Liver (tissue), 9 donors: ENCODE measurements around the gene CASP9. TPM values are rescaled to one million over a fixed set of nuclear protein-coding genes. Genes with fewer than 3 reads are reported as not detected.

Experiments
- DNase-seq: peaks from one replicate; pipeline ENCODE4 v3.0.0-alpha.2; 2017; ENCODE audit warnings: low spot score
- H3K27ac ChIP-seq, 2 donors: one replicate each; pipeline ENCODE4 v1.7.0; 2013; ENCODE audit warnings: inconsistent platforms in 2 of 2, low read length in 2 of 2, control low read depth in 1 of 2, low read depth in 1 of 2, mild to moderate bottlenecking in 1 of 2
- H3K27me3 ChIP-seq, 4 donors: one replicate each; pipeline versions ENCODE4 v1.6.1 to v1.7.0; 2013; ENCODE audit warnings: low read length in 3 of 4, inconsistent platforms in 1 of 4, mild to moderate bottlenecking in 1 of 4, moderate library complexity in 1 of 4; ENCODE audit not compliant: control insufficient read depth in 4 of 4, insufficient read depth in 4 of 4
- H3K36me3 ChIP-seq, 4 donors: one replicate each; pipeline versions ENCODE4 v1.6.1 to v1.7.0; 2013; ENCODE audit warnings: low read length in 3 of 4, mild to moderate bottlenecking in 3 of 4, low read depth in 1 of 4, moderate library complexity in 1 of 4; ENCODE audit not compliant: control insufficient read depth in 4 of 4, insufficient read depth in 3 of 4
- H3K4me1 ChIP-seq, 4 donors: one replicate each; pipeline versions ENCODE4 v1.6.1 to v1.7.0; 2013; ENCODE audit warnings: low read length in 3 of 4, mild to moderate bottlenecking in 3 of 4, moderate library complexity in 1 of 4; ENCODE audit not compliant: control insufficient read depth in 4 of 4, insufficient read depth in 4 of 4
- H3K4me3 ChIP-seq, 3 donors: one replicate each; pipeline versions ENCODE4 v1.6.1 to v1.7.0; 2013; ENCODE audit warnings: low read length in 3 of 3, control low read depth in 1 of 3, low read depth in 1 of 3, mild to moderate bottlenecking in 1 of 3
- H3K9ac ChIP-seq, 2 donors: one replicate each; pipeline ENCODE4 v1.7.0; 2013; ENCODE audit warnings: low read length in 2 of 2, mild to moderate bottlenecking in 2 of 2, moderate library complexity in 2 of 2, control low read depth in 1 of 2, low read depth in 1 of 2
- H3K9me3 ChIP-seq, 4 donors: one replicate each; pipeline versions ENCODE4 v1.6.1 to v1.7.0; 2013; ENCODE audit warnings: low read length in 3 of 4; ENCODE audit not compliant: control insufficient read depth in 4 of 4
- FOXA2 ChIP-seq: IDR thresholded peaks from 2 replicates; pipeline ENCODE4 v1.6.1; 2016; ENCODE audit warnings: antibody characterized with exemption
- HNF4A ChIP-seq, 2 donors: conservative IDR thresholded peaks; 2 replicates each; pipeline ENCODE4 v1.6.1; 2016; ENCODE audit warnings: antibody characterized with exemption in 2 of 2, mild to moderate bottlenecking in 2 of 2
- HNF4G ChIP-seq: IDR thresholded peaks from 2 replicates; pipeline ENCODE4 v1.6.1; 2016; ENCODE audit warnings: antibody characterized with exemption
- JUND ChIP-seq, 2 donors: IDR thresholded peaks; 2 replicates each; pipeline ENCODE4 v1.6.1; 2016; ENCODE audit warnings: antibody characterized with exemption in 2 of 2
- NR2F2 ChIP-seq: IDR thresholded peaks from 2 replicates; pipeline ENCODE4 v1.6.1; 2016; ENCODE audit warnings: antibody characterized with exemption
- RAD21 ChIP-seq, 2 donors: IDR thresholded peaks; 2 replicates each; pipeline ENCODE4 v1.6.1; 2016; ENCODE audit warnings: antibody characterized with exemption in 2 of 2, mild to moderate bottlenecking in 2 of 2
- RXRA ChIP-seq, 2 donors: IDR thresholded peaks; 2 replicates each; pipeline ENCODE4 v1.6.1; 2017 to 2018; ENCODE audit warnings: antibody characterized with exemption in 2 of 2, mild to moderate bottlenecking in 1 of 2
- SP1 ChIP-seq: IDR thresholded peaks from 2 replicates; pipeline ENCODE4 v1.6.1; 2018; ENCODE audit warnings: antibody characterized with exemption, mild to moderate bottlenecking
- TAF1 ChIP-seq: conservative IDR thresholded peaks from 2 replicates; pipeline ENCODE4 v1.6.1; 2016; ENCODE audit warnings: antibody characterized with exemption, mild to moderate bottlenecking
- WGBS: extraction: QIAGEN DNeasy Blood & Tissue Kit; methylation state at CpG from one replicate; pipeline ENCODE4 v1.1.7; 2013; 5-methylcytosine and 5-hydroxymethylcytosine counted together
- polyA plus RNA-seq, 2 donors: library from polyadenylated mRNA; stranded (reverse) in 1 of 2; unstranded in 1 of 2; fragments of 200-250 nt in 1 of 2; fragments of >200 nt in 1 of 2; fragmentation: Nextera tagmentation in 1 of 2; extraction: Ambion mirVana in 1 of 2; gene quantifications; one replicate each; pipeline versions ENCODE4 v1.2.1 to v1.2.3, GENCODE V29; 2013 to 2015
- total RNA-seq, 2 donors: library from RNA; depleted of rRNA; stranded (reverse); fragments of >200 nt; gene quantifications; one replicate each; pipeline ENCODE4 v1.2.3, GENCODE V29; 2014
- TF ChIP-seq, protein P1 (sequence below): fragments of 150-350 bp; IDR thresholded peaks from 2 replicates; pipeline ENCODE4 v1.5.1; 2017; ENCODE audit warnings: improper control_type of control experiment, low read depth, low read length; ENCODE audit not compliant: missing input control
- TF ChIP-seq, protein P2 (sequence below): IDR thresholded peaks from 2 replicates; pipeline ENCODE4 v1.6.1; 2016; ENCODE audit warnings: antibody characterized with exemption, mild to moderate bottlenecking
- TF ChIP-seq, protein P3 (sequence below): IDR thresholded peaks from 2 replicates; pipeline ENCODE4 v1.6.1; 2016; ENCODE audit warnings: antibody characterized with exemption
- TF ChIP-seq, protein P4 (sequence below): IDR thresholded peaks from 2 replicates; pipeline ENCODE4 v1.6.1; 2016; ENCODE audit warnings: antibody characterized with exemption
- TF ChIP-seq, protein P5 (sequence below): IDR thresholded peaks from 2 replicates; pipeline ENCODE4 v1.6.1; 2016; ENCODE audit warnings: antibody characterized with exemption
- donor health status: healthy.
- donor health status: healthy.
- donor health status: healthy.
- donor health status: healthy.
- donor health status: healthy.

Gene CASP9
- total and polyA plus RNA-seq, 4 donors = 2.8 to 5.8 (median 4.3) TPM

DNA sequence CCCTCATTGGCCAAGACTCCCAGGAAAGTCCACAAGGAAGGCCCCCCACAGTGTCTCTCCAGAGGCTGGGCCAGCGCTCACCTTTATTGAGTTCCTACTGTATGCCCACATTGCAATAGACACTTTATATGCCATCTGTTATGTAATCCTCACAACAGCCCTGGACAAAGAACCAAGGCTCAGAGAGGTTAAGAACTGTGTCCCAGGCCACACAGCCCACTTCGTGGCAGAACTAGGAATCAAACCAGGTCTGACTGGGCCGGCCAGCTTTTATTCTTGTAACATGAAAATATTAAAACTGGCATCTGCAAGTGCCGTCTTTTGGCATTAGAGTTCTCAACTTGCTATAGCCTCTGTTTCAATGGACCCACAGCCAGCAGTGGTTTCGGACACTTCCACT is 81.3 kb downstream of the CASP9 start:
- DNase-seq = no peak

DNA sequence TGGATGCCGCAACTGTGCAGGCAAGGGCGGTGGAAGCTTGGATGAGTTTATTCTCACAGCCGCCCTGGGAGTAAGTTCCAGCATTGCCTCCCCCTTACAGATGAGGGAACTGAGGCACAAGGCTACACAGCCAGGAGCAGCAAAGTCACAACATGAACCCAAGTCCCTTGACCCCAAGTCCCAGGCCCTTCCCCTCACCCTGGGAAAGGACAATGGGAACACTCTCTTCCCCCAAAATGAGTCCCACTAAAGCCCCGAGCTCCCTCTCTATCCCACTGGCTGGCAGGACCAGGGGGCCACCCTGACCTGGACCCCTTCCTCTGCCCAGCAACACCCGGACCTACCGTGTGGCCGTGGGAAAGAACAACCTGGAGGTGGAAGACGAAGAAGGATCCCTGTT is 81.9 kb downstream of the CASP9 start:
- H3K9me3 ChIP-seq = no peaks in the 10 kb centered on the region
- no peak for DNase-seq
- WGBS = 94% methylated on average over 8 of the region's 8 CpGs
- no peak overlapping the region for H3K9ac ChIP-seq
- no peak overlapping the region for H3K4me3 ChIP-seq
- no peaks in the 10 kb centered on the region for H3K27me3 ChIP-seq
- no peak overlapping the region for H3K27ac ChIP-seq
- H3K36me3 ChIP-seq = no peaks in the 10 kb centered on the region
- H3K4me1 ChIP-seq = no peaks in the 10 kb centered on the region
- TF ChIP-seq, protein P1, sequence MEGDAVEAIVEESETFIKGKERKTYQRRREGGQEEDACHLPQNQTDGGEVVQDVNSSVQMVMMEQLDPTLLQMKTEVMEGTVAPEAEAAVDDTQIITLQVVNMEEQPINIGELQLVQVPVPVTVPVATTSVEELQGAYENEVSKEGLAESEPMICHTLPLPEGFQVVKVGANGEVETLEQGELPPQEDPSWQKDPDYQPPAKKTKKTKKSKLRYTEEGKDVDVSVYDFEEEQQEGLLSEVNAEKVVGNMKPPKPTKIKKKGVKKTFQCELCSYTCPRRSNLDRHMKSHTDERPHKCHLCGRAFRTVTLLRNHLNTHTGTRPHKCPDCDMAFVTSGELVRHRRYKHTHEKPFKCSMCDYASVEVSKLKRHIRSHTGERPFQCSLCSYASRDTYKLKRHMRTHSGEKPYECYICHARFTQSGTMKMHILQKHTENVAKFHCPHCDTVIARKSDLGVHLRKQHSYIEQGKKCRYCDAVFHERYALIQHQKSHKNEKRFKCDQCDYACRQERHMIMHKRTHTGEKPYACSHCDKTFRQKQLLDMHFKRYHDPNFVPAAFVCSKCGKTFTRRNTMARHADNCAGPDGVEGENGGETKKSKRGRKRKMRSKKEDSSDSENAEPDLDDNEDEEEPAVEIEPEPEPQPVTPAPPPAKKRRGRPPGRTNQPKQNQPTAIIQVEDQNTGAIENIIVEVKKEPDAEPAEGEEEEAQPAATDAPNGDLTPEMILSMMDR = no peak
- TF ChIP-seq, protein P2, sequence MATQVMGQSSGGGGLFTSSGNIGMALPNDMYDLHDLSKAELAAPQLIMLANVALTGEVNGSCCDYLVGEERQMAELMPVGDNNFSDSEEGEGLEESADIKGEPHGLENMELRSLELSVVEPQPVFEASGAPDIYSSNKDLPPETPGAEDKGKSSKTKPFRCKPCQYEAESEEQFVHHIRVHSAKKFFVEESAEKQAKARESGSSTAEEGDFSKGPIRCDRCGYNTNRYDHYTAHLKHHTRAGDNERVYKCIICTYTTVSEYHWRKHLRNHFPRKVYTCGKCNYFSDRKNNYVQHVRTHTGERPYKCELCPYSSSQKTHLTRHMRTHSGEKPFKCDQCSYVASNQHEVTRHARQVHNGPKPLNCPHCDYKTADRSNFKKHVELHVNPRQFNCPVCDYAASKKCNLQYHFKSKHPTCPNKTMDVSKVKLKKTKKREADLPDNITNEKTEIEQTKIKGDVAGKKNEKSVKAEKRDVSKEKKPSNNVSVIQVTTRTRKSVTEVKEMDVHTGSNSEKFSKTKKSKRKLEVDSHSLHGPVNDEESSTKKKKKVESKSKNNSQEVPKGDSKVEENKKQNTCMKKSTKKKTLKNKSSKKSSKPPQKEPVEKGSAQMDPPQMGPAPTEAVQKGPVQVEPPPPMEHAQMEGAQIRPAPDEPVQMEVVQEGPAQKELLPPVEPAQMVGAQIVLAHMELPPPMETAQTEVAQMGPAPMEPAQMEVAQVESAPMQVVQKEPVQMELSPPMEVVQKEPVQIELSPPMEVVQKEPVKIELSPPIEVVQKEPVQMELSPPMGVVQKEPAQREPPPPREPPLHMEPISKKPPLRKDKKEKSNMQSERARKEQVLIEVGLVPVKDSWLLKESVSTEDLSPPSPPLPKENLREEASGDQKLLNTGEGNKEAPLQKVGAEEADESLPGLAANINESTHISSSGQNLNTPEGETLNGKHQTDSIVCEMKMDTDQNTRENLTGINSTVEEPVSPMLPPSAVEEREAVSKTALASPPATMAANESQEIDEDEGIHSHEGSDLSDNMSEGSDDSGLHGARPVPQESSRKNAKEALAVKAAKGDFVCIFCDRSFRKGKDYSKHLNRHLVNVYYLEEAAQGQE = no peak
- TF ChIP-seq TAF1 = no peak
- TF ChIP-seq SP1 = no peak
- no peak for TF ChIP-seq HNF4A (conservative IDR thresholded peaks at IDR 0.05)
- no peak for TF ChIP-seq FOXA2
- TF ChIP-seq RXRA (IDR thresholded peaks at IDR 0.05) = no peak
- TF ChIP-seq HNF4G = no peak

More for the DNA sequence above, 81.3 kb downstream of the CASP9 start:
- no peak overlapping the region for H3K9ac ChIP-seq
- WGBS = 92% methylated on average over 5 of the region's 5 CpGs
- H3K4me1 ChIP-seq = no peaks in the 10 kb centered on the region
- H3K4me3 ChIP-seq = no peak overlapping the region
- H3K27me3 ChIP-seq = no peaks in the 10 kb centered on the region
- TF ChIP-seq NR2F2 (no peak), RXRA (IDR thresholded peaks at IDR 0.05) (no peak), TAF1 (no peak), SP1 (no peak), RAD21 (IDR thresholded peaks at IDR 0.05) (no peak), HNF4G (no peak), HNF4A (conservative IDR thresholded peaks at IDR 0.05) (no peak), JUND (IDR thresholded peaks at IDR 0.05) (no peak)
- TF ChIP-seq, protein P1 = no peak
- TF ChIP-seq, protein P3, sequence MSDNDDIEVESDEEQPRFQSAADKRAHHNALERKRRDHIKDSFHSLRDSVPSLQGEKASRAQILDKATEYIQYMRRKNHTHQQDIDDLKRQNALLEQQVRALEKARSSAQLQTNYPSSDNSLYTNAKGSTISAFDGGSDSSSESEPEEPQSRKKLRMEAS = no peak
- TF ChIP-seq, protein P4, sequence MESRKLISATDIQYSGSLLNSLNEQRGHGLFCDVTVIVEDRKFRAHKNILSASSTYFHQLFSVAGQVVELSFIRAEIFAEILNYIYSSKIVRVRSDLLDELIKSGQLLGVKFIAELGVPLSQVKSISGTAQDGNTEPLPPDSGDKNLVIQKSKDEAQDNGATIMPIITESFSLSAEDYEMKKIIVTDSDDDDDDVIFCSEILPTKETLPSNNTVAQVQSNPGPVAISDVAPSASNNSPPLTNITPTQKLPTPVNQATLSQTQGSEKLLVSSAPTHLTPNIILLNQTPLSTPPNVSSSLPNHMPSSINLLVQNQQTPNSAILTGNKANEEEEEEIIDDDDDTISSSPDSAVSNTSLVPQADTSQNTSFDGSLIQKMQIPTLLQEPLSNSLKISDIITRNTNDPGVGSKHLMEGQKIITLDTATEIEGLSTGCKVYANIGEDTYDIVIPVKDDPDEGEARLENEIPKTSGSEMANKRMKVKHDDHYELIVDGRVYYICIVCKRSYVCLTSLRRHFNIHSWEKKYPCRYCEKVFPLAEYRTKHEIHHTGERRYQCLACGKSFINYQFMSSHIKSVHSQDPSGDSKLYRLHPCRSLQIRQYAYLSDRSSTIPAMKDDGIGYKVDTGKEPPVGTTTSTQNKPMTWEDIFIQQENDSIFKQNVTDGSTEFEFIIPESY = no peak
- TF ChIP-seq, protein P2 = no peak
- TF ChIP-seq, protein P5, sequence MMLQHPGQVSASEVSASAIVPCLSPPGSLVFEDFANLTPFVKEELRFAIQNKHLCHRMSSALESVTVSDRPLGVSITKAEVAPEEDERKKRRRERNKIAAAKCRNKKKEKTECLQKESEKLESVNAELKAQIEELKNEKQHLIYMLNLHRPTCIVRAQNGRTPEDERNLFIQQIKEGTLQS = no peak
- H3K9me3 ChIP-seq = no peaks in the 10 kb centered on the region
- H3K36me3 ChIP-seq = no peaks in the 10 kb centered on the region
- no peak overlapping the region for H3K27ac ChIP-seq
